ENCODE measurements around the gene PINK1. TPM values are rescaled to one million over a fixed set of nuclear protein-coding genes. Genes with fewer than 3 reads are reported as not detected.

The PINK1 gene
- total RNA-seq, 1 donor from 2014 or later = 57.2 TPM

- H3K27ac ChIP-seq = no peak overlapping the region
- no peak for ATAC-seq
- no peak for DNase-seq
- H3K27me3 ChIP-seq (ENCODE audit: low read depth) = no peaks in the 10 kb centered on the region
- H3K4me1 ChIP-seq = no peaks in the 10 kb centered on the region
- H3K36me3 ChIP-seq = no peaks in the 10 kb centered on the region
- no peaks in the 10 kb centered on the region for H3K9me3 ChIP-seq
- intact Hi-C loops (cut with DNase I) = no loop called here
- no peak overlapping the region for H3K4me3 ChIP-seq
- no peak for TF ChIP-seq CTCF (IDR thresholded peaks at IDR 0.05)
These were observed 19.1 kb upstream of the PINK1 start for GRCh38 chr1:20614131-20614579.

DNA sequence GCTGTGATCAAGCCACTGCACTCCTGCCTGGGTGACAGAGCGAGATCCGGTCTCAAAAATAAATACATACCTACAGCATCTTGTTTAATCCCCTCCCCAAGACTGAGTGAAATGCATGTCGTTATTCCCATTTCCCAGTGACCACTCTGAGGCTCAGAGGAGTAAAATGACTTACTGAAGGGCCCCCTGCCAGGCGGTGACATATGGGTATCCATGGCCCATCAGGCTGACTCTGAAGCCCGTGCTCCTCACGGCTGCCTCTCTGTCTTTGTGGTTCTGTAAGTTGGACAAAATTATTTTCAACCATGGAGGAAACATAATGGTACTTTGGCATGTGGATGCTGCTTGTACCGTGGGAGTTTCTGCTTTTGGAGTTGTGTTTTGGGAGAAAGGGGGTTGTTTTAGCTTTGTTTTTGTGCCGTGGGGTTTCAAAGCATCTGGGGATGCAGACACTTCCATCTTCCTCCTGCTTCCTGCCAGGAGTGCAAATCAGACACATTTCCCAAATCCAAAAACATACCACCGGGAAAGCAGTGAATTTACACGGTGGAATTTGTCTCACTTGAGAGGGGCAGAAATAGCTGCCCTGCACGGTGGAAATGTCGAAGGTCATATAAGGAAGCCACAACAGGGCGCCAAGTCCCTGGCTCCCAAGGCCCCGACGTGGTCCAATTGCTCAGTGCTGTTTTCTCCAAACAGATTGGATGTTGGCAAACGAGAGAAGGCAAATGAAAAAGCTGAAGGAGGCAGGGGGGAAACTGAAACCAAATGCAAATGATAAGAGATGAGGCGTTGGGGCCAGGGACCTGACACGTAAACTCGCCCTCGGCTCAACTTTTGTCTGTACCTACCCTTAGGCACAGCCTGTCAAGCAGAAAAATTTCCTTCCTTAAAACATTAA, 17.1 kb upstream of the PINK1 start:
- H3K4me3 ChIP-seq = no peak overlapping the region

DNA sequence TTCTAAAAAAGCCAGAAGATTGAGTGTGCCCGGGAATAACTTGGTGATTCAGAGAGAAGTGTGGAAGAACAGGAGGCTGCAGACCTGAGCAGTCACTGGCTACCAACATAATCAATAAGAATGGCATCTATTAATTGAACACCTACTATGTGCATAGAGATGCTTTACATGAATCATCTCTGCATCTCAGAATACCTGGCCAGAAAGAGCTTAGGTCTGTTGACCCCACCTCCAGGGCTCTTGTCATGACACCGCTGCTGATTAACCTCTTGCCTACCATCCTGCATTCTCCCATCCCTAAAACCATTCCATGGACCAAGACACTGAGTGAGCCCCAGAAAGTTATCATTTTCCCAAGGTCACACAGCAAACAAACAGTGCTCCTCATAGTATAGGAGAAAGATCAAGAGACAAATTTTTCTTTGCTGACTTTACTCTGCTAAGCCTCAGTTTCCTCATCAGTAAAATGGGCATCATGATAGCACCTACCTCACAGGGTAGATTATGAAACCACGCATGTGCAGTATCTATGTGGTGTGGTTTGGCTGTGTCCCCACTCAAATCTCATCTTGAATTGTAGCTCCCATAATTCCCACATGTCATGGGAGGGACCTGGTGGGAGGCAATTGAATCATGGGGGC, 16.3 kb upstream of the PINK1 start:
- DNase-seq (no peak), ATAC-seq (no peak)
- Histone ChIP-seq H3K4me3 (no peak overlapping the region), H3K36me3 (no peaks in the 10 kb centered on the region), H3K9me3 (no peaks in the 10 kb centered on the region), H3K27me3 (ENCODE audit: low read depth) (no peaks in the 10 kb centered on the region), H3K27ac (no peak overlapping the region), H3K4me1 (no peaks in the 10 kb centered on the region)
- TF ChIP-seq CTCF (IDR thresholded peaks at IDR 0.05) = no peak
- intact Hi-C loops (cut with DNase I) = no loop called here

More for the DNA sequence above, 17.1 kb upstream of the PINK1 start:
- intact Hi-C loops (cut with DNase I) = no loop called here
- Histone ChIP-seq H3K9me3 (no peaks in the 10 kb centered on the region), H3K27ac (no peak overlapping the region), H3K4me1 (no peaks in the 10 kb centered on the region), H3K27me3 (ENCODE audit: low read depth) (no peaks in the 10 kb centered on the region), H3K36me3 (no peaks in the 10 kb centered on the region)
- no peak for DNase-seq
- no peak for TF ChIP-seq CTCF (IDR thresholded peaks at IDR 0.05)
- ATAC-seq = no peak

GRCh38 chr1:20618550-20618949, 14.7 kb upstream of the PINK1 start:
- no peak overlapping the region for H3K4me3 ChIP-seq
- DNase-seq = no peak
- H3K36me3 ChIP-seq = no peaks in the 10 kb centered on the region
- intact Hi-C loops (cut with DNase I) = no loop called here
- no peak overlapping the region for H3K27ac ChIP-seq
- TF ChIP-seq CTCF (IDR thresholded peaks at IDR 0.05) = no peak
- H3K4me1 ChIP-seq = no peaks in the 10 kb centered on the region
- ATAC-seq = no peak
- no peaks in the 10 kb centered on the region for H3K9me3 ChIP-seq
- H3K27me3 ChIP-seq (ENCODE audit: low read depth) = no peaks in the 10 kb centered on the region

GRCh38 chr1:20619999-20620398, 13.3 kb upstream of the PINK1 start:
- ATAC-seq = no peak
- no peaks in the 10 kb centered on the region for H3K27me3 ChIP-seq (ENCODE audit: low read depth)
- no peaks in the 10 kb centered on the region for H3K9me3 ChIP-seq
- DNase-seq = no peak
- H3K27ac ChIP-seq = no peak overlapping the region
- TF ChIP-seq CTCF (IDR thresholded peaks at IDR 0.05) = no peak
- H3K4me3 ChIP-seq = no peak overlapping the region
- H3K36me3 ChIP-seq = no peaks in the 10 kb centered on the region
- H3K4me1 ChIP-seq = no peaks in the 10 kb centered on the region
- intact Hi-C loops (cut with DNase I) = no loop called here
